Stimulated activated naive CD8-positive, alpha-beta T cell treated with anti-CD3 and anti-CD28 coated beads, Interleukin-15, amount 100 ng/mL, for 72 hours (primary cell): Measurements from ENCODE around the gene CATSPER4.

ENCODE experiments used
- ATAC-seq: fragments of 150-1000 bp; cut with Tn5 transposase; 2 replicates; pipeline ENCODE4 v1.10.0; 2021; ENCODE audit warnings: mild to moderate bottlenecking, moderate library complexity
- DNase-seq, 2 donors: peaks; one replicate each; pipeline ENCODE4 v3.0.0; 2021 to 2022
- H3K27ac Mint-ChIP-seq, 2 donors: one replicate each; pipeline ENCODE4 v1.8.0; 2022; ENCODE audit warnings: mild to moderate bottlenecking in 2 of 2, mixed read lengths in 2 of 2, moderate library complexity in 2 of 2
- H3K27me3 Mint-ChIP-seq: one replicate; pipeline ENCODE4 v1.8.0; 2022; ENCODE audit warnings: mixed read lengths
- H3K4me1 Mint-ChIP-seq: one replicate; pipeline ENCODE4 v1.8.0; 2022; ENCODE audit warnings: mild to moderate bottlenecking, mixed read lengths
- H3K4me3 Mint-ChIP-seq, 2 donors: one replicate each; pipeline ENCODE4 v1.8.0; 2022; ENCODE audit warnings: mild to moderate bottlenecking in 2 of 2, mixed read lengths in 2 of 2, moderate library complexity in 1 of 2
- H3K9me3 Mint-ChIP-seq, 2 donors: one replicate each; pipeline ENCODE4 v1.8.0; 2022; ENCODE audit warnings: mixed read lengths in 2 of 2

The CATSPER4 gene

DNA sequence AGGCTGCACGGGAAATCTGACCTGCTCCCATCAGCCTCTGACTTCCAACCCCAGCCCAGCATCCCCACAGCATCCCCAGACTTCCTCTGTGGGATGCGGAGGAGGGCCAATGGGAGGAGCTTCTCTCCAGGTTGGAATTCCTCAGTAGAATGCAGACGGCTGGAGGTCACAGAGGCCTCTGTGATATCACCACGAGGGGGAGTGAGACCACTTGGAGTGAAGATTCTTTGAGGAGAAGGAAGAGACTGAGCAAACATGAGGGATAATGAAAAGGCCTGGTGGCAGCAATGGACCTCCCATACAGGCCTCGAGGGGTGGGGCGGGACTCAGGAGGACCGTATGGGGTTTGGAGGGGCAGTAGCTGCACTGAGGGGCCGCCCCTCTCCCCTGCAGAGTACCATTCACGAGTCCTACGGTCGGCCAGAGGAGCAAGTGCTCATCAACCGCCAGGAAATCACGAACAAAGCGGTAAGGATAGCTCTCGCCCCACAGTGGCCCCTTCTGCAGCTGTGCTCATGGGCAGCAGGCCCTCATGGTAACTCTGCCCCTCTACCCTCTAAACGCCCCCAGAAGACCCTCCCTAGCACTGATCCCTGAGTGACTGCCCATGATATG lies at the start of gene CATSPER4:
TSS of gene CATSPER4 (plus strand) at position 230 of the 615 bp plus-strand sequence. CDS start at position 256, 26 bp downstream.
- ATAC-seq (no peak), DNase-seq (no peak)
- peak within 1 kb of the TSS in 1 of 2 donors; percentile 79 for H3K27ac Mint-ChIP-seq
- no peaks in the 10 kb centered on the region for H3K9me3 Mint-ChIP-seq
- H3K4me1 Mint-ChIP-seq = peaks cover 16% of the 10 kb centered on the region
- H3K27me3 Mint-ChIP-seq = no peaks in the 10 kb centered on the region
- H3K4me3 Mint-ChIP-seq = no peak within 1 kb of the TSS

DNA sequence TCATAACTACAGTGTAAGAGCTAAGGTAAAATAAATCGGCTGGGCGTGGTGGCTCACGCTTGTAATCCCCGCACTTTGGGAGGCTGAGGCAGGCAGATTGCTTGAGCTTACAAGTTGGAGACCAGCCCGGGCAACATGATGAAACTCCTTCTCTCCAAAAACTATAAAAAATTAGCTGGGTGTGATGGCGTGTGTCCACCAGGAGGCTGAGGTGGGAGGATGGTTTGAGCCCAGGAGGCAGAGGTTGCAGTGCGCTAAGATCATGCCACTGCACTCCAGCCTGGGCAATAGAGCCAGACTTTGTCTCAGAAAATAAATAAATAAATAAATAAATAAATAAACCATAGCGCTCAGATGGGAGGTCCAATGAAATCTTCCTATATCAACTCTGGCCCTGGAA lies 48.2 kb upstream of the CATSPER4 start:
- Mint-ChIP-seq H3K27me3 (peaks cover 6% of the 10 kb centered on the region), H3K4me3 (no peak overlapping the region), H3K27ac (peak overlapping the region in 1 of 2 donors; percentile 40), H3K9me3 (no peaks in the 10 kb centered on the region), H3K4me1 (peaks cover 23% of the 10 kb centered on the region)
- ATAC-seq (no peak), DNase-seq (no peak)

DNA sequence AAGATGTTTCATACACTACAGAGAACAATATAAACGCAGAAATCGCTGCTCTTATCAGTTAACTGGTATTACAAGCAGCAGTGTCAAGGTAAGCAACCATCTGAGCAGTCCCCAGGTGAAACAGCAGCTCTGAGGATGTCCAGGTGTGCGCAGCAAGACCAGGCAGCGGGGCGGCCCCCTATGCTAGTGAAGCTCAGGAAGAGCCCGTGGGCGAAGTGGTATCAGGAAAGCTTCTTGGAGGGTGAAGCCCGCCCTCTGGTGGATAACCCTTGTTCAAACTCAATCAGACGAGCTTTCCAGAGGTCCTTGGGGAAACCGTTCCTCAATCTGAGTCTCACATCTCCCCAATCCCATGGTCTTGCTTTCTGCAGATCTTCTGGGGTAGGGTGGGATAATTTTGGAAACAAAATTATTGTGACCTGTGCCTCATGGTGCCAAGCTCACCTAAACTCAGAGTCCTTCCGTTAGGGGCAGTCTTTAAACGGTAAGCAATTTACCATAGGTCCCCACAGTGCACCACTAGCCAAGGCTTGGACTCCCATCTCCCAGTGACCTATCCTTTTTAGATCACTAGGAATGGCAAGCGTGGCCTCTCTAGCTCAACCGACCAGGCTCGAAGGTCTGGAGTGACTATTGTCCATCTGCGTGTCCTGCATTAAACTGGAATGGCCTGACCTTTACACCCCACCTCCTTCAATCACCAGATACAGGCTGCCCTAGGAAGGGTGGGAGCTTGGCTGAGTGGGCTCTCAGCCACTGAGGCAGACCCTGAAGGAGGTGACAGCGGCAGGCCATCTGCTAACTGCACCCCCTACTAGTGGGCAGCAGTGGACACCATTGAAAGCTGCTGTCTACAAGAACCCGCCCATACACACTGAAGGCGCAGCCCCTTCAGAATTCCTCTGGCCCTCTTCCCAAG lies 45.1 kb upstream of the CATSPER4 start:
- DNase-seq (peak; percentile 59 to 71), ATAC-seq (peak; percentile 81)
- peak overlapping the region in 1 of 2 donors; percentile 52 for H3K4me3 Mint-ChIP-seq
- H3K9me3 Mint-ChIP-seq = no peaks in the 10 kb centered on the region
- peaks cover 6% of the 10 kb centered on the region for H3K4me1 Mint-ChIP-seq
- no peak overlapping the region for H3K27ac Mint-ChIP-seq
- peaks cover 12% of the 10 kb centered on the region for H3K27me3 Mint-ChIP-seq

DNA sequence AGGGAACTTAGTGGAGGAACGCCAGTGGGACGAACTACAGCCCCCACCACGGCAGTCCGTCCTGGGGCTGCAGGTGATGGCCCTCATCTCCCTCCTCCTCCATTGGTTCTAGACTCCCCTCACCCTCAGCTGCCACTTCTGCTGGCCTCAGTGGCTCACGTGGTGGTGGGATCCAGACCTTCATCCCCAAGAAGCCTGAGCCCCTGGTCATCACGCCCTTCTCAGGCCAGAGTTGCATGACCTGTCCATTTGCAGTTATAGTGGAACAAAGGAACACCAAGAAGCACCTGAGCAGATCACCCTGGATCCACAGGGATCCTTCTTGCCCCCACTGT lies 44.5 kb upstream of the CATSPER4 start:
- Mint-ChIP-seq H3K4me1 (peaks cover 6% of the 10 kb centered on the region), H3K27ac (no peak overlapping the region), H3K9me3 (no peaks in the 10 kb centered on the region), H3K4me3 (no peak overlapping the region), H3K27me3 (peaks cover 12% of the 10 kb centered on the region)
- DNase-seq (no peak), ATAC-seq (no peak)

DNA sequence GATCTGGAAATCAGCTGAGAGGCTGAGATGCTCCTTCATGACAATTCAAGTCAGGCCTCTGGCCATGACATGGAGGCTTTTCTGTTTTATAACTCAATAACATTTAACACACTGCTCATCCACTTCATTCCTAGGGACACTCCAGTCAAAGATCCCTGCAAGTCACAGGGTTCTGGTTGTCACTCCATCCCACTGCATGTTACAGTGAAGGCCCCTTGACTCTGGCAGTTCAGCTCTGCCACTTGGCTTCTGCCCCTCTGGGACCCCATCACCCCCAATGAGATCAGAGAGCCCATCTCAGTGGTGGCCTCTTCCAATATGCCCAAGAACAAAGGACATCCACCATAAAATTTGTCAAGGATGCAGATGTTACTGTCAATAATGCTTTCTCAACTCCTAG lies 41.5 kb upstream of the CATSPER4 start:
- Mint-ChIP-seq H3K4me1 (peaks cover 6% of the 10 kb centered on the region), H3K27ac (no peak overlapping the region), H3K9me3 (no peaks in the 10 kb centered on the region), H3K4me3 (no peak overlapping the region), H3K27me3 (peaks cover 12% of the 10 kb centered on the region)
- ATAC-seq (no peak), DNase-seq (no peak)

DNA sequence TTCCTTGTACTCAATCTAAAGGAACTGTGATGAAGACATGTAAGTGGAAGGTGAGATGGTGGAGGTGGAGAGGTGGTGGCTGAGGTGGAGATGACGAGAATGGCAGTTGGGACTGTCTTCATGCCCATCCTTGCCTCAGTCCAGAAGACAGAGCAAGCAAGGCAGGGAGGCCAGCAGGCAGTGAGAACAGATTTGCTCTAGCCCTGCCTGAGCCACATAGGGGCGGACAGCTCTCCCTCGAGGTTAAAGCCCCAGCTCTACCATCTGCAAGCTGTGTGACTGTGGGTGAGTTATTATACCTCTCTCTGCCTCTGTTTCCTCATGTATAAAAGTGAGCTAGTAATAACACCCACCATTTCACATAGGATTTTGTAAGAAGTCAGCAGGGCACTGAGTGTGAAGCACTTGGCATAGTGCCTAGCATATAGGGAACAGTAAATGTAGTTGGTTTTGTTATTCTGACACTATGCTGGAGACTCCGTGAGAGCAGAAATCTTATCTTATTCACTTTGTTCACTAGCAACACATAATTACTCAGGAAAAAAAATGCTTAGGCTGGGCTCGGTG lies 36.4 kb upstream of the CATSPER4 start:
- no peak for DNase-seq
- peaks cover 41% of the 10 kb centered on the region for H3K27me3 Mint-ChIP-seq

DNA sequence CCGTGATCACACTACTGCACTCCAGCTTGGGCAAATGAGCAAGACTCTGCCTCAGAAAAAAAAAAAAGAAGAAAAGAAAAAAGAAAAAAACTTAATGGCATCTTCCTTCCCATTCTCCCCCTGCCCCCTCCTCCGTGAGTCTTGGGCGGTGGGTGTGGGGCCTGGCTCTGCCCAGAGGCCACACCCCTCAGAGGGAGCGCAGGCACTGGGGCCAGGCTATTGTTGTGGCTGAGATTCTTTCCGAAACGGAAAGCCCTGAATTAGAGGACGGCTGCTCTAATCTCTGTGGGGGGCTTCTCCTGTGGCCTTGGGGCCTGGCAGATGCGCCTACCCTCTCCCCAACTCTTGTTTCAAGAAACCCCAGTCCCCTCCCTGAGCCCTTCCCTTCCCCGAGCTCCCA lies 35.7 kb upstream of the CATSPER4 start:
- H3K4me1 Mint-ChIP-seq = no peaks in the 10 kb centered on the region
- H3K27ac Mint-ChIP-seq = no peak overlapping the region
- ATAC-seq (no peak), DNase-seq (no peak)
- H3K9me3 Mint-ChIP-seq = no peaks in the 10 kb centered on the region
- peaks cover 48% of the 10 kb centered on the region for H3K27me3 Mint-ChIP-seq
- no peak overlapping the region for H3K4me3 Mint-ChIP-seq

More for the DNA sequence above, 36.4 kb upstream of the CATSPER4 start:
- no peaks in the 10 kb centered on the region for H3K4me1 Mint-ChIP-seq
- no peak overlapping the region for H3K4me3 Mint-ChIP-seq
- H3K9me3 Mint-ChIP-seq = no peaks in the 10 kb centered on the region
- no peak overlapping the region for H3K27ac Mint-ChIP-seq
- no peak for ATAC-seq

DNA sequence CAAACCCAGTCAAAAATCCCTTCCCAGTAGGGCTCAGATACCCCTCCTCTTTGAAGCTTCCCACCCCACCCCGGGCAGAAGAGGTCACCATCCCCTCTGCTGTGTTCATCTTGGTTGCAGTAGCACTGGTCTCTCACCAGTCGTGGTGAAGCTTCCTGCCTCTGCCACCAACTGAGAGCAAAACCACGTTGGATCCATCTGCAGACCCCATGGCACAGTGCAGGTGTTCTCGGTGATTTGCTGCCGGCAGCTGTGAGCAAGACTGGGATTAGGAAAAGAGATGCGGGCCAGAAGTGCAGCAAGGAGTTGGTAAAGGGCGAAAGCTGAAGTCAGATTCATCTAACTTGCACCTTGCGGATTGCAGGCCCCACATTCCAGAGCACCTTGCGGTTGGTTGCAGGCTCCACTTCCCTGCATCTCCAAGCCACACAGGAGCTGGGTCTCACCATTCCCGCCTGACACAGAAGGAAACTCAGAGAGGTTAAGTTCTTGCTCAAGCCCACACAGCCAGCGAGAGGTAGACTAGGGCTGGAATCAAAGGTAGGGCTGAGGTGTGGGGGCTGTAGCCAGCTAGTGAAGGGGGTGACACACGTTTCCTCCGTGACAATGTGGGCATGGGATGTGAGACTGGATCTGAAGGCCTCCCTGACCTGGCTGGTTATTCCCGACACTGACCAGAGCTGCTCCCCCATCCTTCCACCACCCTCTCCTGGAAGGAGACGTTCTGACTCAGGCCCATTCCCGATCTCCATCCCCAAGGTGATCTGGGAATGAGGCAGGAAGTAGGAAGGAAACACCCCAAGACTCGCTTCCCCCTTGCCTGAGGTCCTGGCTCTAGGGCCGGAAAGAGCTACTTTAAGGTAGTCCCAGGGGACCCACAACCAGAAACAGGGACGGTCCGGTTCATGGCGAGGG lies 34.8 kb upstream of the CATSPER4 start:
- Mint-ChIP-seq H3K27ac (no peak overlapping the region), H3K9me3 (no peaks in the 10 kb centered on the region), H3K4me3 (no peak overlapping the region), H3K27me3 (peaks cover 53% of the 10 kb centered on the region), H3K4me1 (no peaks in the 10 kb centered on the region)
- no peak for DNase-seq
- ATAC-seq = no peak

DNA sequence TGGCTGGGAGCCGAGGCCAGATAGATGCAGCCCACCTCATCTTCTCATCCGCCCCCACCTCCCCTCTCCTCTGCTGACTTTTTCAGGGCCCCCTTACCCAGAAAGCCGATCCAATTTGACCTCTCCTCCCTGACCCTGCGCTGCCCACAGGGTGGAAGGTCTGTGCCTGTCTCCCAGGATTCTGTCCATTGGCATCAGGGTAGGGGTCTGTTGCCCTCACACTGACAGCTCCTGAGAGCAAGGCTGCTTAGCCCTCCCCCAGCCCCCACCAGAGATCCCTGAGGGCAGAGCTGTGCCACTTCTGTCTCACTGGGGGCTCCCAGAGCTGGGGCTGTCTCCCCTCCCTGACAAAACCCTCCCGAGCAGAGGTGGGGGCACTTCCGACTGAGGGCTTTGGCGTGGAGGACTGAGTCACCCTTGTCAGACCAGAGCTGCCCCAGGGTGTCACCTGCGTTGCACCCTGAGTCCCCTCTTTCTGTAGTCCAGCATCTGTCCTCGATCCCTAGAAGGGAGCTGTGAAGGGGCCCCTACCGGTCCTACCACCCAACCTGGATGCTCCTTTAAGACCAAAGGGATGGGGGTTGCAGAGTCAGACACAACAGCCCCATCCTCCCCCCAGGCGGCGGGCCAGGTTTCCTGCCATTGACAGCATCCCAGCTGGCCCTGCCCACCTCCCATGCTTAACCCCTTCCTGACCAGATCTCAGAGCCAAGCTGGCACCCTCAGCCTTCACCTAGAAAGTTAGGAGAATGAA lies 33.9 kb upstream of the CATSPER4 start:
- H3K9me3 Mint-ChIP-seq = no peaks in the 10 kb centered on the region
- H3K4me1 Mint-ChIP-seq = no peaks in the 10 kb centered on the region
- DNase-seq = no peak
- H3K27me3 Mint-ChIP-seq = peaks cover 61% of the 10 kb centered on the region
- no peak overlapping the region for H3K4me3 Mint-ChIP-seq
- no peak overlapping the region for H3K27ac Mint-ChIP-seq
- ATAC-seq = no peak

DNA sequence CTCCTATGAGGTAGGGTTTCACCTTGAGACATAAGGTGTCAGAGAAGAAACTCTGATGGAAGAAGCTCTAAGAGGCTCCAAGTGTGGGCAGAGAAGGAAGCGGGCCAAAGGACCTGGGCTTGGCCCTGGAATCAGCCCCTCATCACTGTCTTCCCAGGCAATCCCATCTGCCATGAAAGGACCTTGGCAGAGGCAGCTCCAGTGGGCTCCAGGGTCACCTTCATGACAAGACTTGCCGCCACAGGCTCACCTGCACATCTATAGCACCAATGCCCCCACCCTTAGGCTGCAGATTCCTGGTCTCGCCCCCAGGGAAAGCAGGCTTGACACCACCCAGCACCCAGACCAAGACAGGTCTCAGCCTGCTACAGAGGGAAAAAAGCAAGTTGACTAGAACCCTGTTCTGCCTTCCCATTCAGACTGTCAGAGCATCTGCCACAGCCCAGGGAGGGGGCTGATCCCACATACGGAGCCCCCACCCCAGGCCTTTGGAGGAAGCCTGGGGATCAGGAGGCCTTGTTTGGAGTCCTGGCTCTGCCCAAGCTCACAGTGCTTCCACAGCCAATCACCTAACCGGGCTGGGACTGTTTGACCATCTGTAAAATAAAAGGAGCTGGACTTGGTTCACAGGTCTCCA lies 32.0 kb upstream of the CATSPER4 start:
- Mint-ChIP-seq H3K27me3 (peaks cover 78% of the 10 kb centered on the region), H3K4me3 (no peak overlapping the region), H3K4me1 (peaks cover 6% of the 10 kb centered on the region), H3K9me3 (no peaks in the 10 kb centered on the region), H3K27ac (no peak overlapping the region)
- ATAC-seq (no peak), DNase-seq (no peak)

DNA sequence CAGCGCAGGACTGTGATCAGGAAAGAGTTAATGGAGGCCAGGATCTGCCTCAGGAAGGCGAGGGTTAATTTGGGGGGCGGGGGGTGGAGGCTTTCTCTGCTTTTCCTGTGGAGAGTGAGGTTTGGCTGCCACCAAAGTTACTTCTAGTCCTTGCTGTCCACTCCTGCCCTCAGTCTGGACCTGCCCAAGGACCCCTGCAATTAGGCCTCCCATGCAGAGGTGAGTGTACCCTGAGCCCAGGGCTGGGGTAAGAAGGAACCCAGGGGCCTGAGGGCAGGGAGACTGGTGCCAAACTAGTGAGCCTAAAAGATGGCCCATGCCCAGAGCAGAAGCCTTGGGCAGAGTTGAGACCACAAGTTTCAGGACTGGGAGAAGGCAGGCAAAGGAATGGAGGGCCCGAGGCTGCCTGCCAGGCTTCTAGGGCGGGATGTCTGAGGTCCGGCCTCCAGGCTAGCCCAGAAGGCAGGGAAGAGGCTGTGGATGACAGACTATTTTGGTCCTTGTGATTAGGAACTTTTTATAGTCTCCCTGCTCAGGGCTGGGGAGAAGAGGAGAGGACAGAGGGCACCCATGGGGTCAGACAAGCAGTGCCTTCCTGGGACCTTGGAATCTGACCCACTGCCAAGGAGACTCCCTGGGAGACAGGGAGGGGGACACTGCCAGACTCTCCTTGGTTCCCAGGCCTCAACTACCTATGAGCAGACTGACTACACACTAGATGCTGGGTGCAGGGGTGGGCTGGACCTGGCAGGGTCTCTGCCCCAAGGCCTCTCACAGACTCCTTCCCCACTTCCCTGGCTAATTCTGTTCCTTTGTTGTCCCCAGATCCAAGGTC lies 31.3 kb upstream of the CATSPER4 start, which contains the start of gene FAM110D:
TSS of gene FAM110D (plus strand) at position 172 of the 835 bp plus-strand sequence. CDS start 2,213 bp downstream, outside the sequence.
- Mint-ChIP-seq H3K27ac (no peak within 1 kb of the TSS), H3K4me3 (no peak within 1 kb of the TSS), H3K27me3 (peaks cover 84% of the 10 kb centered on the region), H3K4me1 (peaks cover 6% of the 10 kb centered on the region), H3K9me3 (no peaks in the 10 kb centered on the region)
- ATAC-seq = no peak
- DNase-seq = no peak

DNA sequence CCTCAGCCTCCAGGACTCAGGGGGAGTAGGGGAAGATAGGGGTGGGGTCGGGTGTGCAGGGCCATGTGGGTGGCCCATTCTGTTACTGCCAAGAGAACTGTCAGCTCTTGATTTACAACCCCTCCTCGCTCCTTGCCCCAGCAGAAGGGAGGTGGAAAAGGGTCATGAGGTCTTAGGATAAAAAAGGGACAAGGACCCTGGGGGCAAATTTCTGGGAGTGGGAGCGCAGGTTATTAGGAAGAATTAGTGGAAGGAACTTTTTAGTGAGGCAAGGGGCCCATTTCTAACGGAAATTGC lies 30.7 kb upstream of the CATSPER4 start:
- Mint-ChIP-seq H3K4me1 (peaks cover 10% of the 10 kb centered on the region), H3K4me3 (no peak overlapping the region), H3K27me3 (peaks cover 85% of the 10 kb centered on the region), H3K27ac (no peak overlapping the region), H3K9me3 (no peaks in the 10 kb centered on the region)
- no peak for ATAC-seq
- no peak for DNase-seq

DNA sequence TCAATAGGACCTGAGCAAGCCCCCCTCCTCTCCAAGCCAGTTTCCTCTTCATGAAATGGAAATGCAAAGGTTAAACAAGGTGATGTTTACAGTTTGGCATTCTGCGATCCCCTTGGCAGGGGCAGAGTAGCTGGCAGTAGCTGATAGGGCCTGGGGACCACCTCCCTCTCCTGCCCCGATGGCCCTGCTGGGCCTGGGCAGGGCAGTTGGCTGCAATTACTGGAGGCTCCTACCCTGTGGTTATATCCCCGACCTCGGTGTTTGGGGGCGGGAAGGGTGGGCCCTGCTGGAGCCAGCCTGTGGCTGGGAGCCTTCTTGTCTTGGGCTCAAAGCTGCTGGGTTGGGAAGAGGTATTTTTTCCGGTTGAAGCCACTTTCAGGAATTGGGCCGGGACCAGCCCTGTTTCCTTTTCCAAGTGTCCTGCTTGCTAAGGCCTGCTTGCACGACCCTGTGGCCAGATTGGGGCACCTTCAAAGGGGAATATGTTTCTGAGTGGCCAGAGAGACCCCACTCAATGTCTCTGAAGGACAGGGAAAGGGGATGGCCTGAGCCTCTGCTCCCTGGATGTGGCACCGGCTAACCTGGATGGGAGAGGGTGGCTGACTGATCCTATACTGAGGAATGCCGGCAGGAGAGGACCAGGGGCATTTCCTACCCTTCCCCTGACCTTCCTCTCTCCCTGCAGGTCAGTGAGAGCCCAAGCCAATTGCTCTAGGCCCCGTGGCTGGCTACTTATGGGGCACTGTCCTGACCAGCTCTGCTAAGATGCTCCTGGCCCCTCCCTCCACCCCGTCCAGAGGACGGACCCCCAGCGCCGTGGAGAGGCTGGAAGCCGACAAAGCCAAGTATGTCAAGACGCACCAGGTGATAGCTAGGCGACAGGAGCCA lies 29.6 kb upstream of the CATSPER4 start:
- no peak for DNase-seq
- no peak for ATAC-seq
- peaks cover 20% of the 10 kb centered on the region for H3K4me1 Mint-ChIP-seq
- H3K27ac Mint-ChIP-seq = no peak overlapping the region
- peak overlapping the region; percentile 6 to 59 for H3K4me3 Mint-ChIP-seq
- H3K27me3 Mint-ChIP-seq = peaks cover 85% of the 10 kb centered on the region
- H3K9me3 Mint-ChIP-seq = no peaks in the 10 kb centered on the region
